DMS53 treated with DMSO at 0.1 percent for 48 hours (cell line): ENCODE data around the gene UMODL1.

ENCODE experiments used
- DNase-seq: peaks from one replicate; lab custom pipeline; 2025; ENCODE audit not compliant: unreplicated experiment; lab: John Stamatoyannopoulos, UW

The UMODL1 gene

GRCh38 chr21:42129300-42130266, 58.5 kb downstream of the UMODL1 start:
- DNase-seq: no peak

GRCh38 chr21:42130441-42130840, 59.3 kb downstream of the UMODL1 start:
- no peak for DNase-seq

- no peak for DNase-seq
Measured at GRCh38 chr21:42132183-42132582, 61.1 kb downstream of the UMODL1 start.

- DNase-seq: no peak
Measured at GRCh38 chr21:42133131-42133530, 62.0 kb downstream of the UMODL1 start.

GRCh38 chr21:42135386-42136052, 64.4 kb downstream of the UMODL1 start:
- DNase-seq: no peak

- no peak for DNase-seq
Measured at GRCh38 chr21:42137191-42137904, 66.2 kb downstream of the UMODL1 start.

GRCh38 chr21:42140196-42140934, 69.2 kb downstream of the UMODL1 start:
- DNase-seq: no peak

GRCh38 chr21:42141643-42142042, 70.5 kb downstream of the UMODL1 start:
- no peak for DNase-seq

GRCh38 chr21:42142141-42142540, 71.0 kb downstream of the UMODL1 start:
- no peak for DNase-seq

GRCh38 chr21:42142627-42143026, 71.5 kb downstream of the UMODL1 start:
- no peak for DNase-seq

GRCh38 chr21:42143111-42143510, 72.0 kb downstream of the UMODL1 start:
- no peak for DNase-seq

GRCh38 chr21:42144221-42144620, 73.1 kb downstream of the UMODL1 start:
- no peak for DNase-seq

GRCh38 chr21:42144679-42145568, 73.8 kb downstream of the UMODL1 start:
- no peak for DNase-seq

- peak; percentile 43 for DNase-seq
Measured at GRCh38 chr21:42145569-42146272, 74.6 kb downstream of the UMODL1 start.

- no peak for DNase-seq
Measured at GRCh38 chr21:42146273-42146805, 75.2 kb downstream of the UMODL1 start.

- DNase-seq: no peak
Measured at GRCh38 chr21:42146821-42147220, 75.7 kb downstream of the UMODL1 start.

GRCh38 chr21:42147386-42148020, 76.4 kb downstream of the UMODL1 start:
- DNase-seq: no peak

- DNase-seq: no peak
Measured at GRCh38 chr21:42148097-42148496, 77.0 kb downstream of the UMODL1 start.
